MM.1S (cell line): ENCODE results near the gene ANKS1B.

Experiments used
- DNase-seq: peaks from one replicate; pipeline ENCODE4 v3.0.0-alpha.2; 2015
- H2AFZ ChIP-seq: fragments of 300-600 bp; sonication (generic); 2 replicates; pipeline ENCODE4 v1.6.0; 2016; ENCODE audit warnings: antibody characterized with exemption, low read length
- H3F3A ChIP-seq: fragments of 300-600 bp; sonication (generic); 2 replicates; pipeline ENCODE4 v1.6.1; 2016; ENCODE audit warnings: mild to moderate bottlenecking, antibody characterized with exemption, low read length, moderate library complexity, mixed read lengths; ENCODE audit not compliant: insufficient read depth
- H3K27ac ChIP-seq: fragments of 300-600 bp; sonication (generic); 2 replicates; pipeline ENCODE4 v1.5.1; 2016; ENCODE audit warnings: mild to moderate bottlenecking, low read length
- H3K27me3 ChIP-seq: fragments of 300-600 bp; sonication (generic); replicated peaks from 2 replicates; pipeline ENCODE4 v1.6.0; 2016; ENCODE audit warnings: low read length; ENCODE audit not compliant: insufficient read depth
- H3K36me3 ChIP-seq: fragments of 300-600 bp; sonication (generic); replicated peaks from 2 replicates; pipeline ENCODE4 v1.6.1; 2016; ENCODE audit warnings: mild to moderate bottlenecking, low read length, mixed read lengths; ENCODE audit not compliant: insufficient read depth
- H3K4me1 ChIP-seq: fragments of 300-600 bp; sonication (generic); 2 replicates; pipeline ENCODE4 v1.6.1; 2016; ENCODE audit warnings: low read length, mixed read lengths
- H3K4me2 ChIP-seq: fragments of 300-600 bp; sonication (generic); 2 replicates; pipeline ENCODE4 v1.6.0; 2016; ENCODE audit warnings: low read depth, low read length
- H3K4me3 ChIP-seq: fragments of 300-600 bp; sonication (generic); 2 replicates; pipeline ENCODE4 v1.5.1; 2016; ENCODE audit warnings: low read length, mixed read lengths
- H3K79me2 ChIP-seq: fragments of 300-600 bp; sonication (generic); 2 replicates; pipeline ENCODE4 v1.6.1; 2016; ENCODE audit warnings: mixed run types, low read length, mixed read lengths
- H3K9ac ChIP-seq: fragments of 300-600 bp; sonication (generic); 2 replicates; pipeline ENCODE4 v1.6.1; 2016; ENCODE audit warnings: low read length, mixed read lengths
- H3K9me2 ChIP-seq: fragments of 300-600 bp; sonication (generic); replicated peaks from 2 replicates; pipeline ENCODE4 v1.6.1; 2016; ENCODE audit warnings: mild to moderate bottlenecking, low read length, mixed read lengths; ENCODE audit not compliant: insufficient read depth
- H3K9me3 ChIP-seq: fragments of 300-600 bp; sonication (generic); replicated peaks from 2 replicates; pipeline ENCODE4 v1.6.1; 2016; ENCODE audit warnings: mild to moderate bottlenecking, low read length, mixed read lengths; ENCODE audit not compliant: insufficient read depth
- H4K20me1 ChIP-seq: fragments of 300-600 bp; sonication (generic); 2 replicates; pipeline ENCODE4 v1.6.1; 2016; ENCODE audit warnings: mild to moderate bottlenecking, low read length, moderate library complexity, mixed read lengths; ENCODE audit not compliant: insufficient read depth
- CTCF ChIP-seq: fragments of 300-600 bp; sonication (generic); IDR thresholded peaks from 2 replicates; pipeline ENCODE4 v1.5.1; 2016; ENCODE audit warnings: antibody characterized with exemption, low read length, mixed read lengths
- EZH2 ChIP-seq: fragments of 300-600 bp; sonication (generic); optimal IDR thresholded peaks from 2 replicates; pipeline ENCODE3; 2017; ENCODE audit warnings: low read depth, mild to moderate bottlenecking, antibody characterized with exemption, low read length, mixed read lengths
- EZH2phosphoT487 ChIP-seq: fragments of 300-600 bp; sonication (generic); IDR thresholded peaks from 2 replicates; pipeline ENCODE4 v1.6.1; 2018; ENCODE audit warnings: antibody characterized with exemption, low read length

The ANKS1B gene

GRCh38 chr12:98807187-98807586, 1177.5 kb downstream of the ANKS1B start:
- Histone ChIP-seq H3K36me3 (no peaks in the 10 kb centered on the region), H3F3A (no peaks in the 10 kb centered on the region), H3K4me2 (no peak overlapping the region), H3K27ac (no peak overlapping the region), H3K9me2 (no peaks in the 10 kb centered on the region), H2AFZ (no peak overlapping the region), H3K4me1 (no peaks in the 10 kb centered on the region), H3K9me3 (no peaks in the 10 kb centered on the region), H4K20me1 (no peaks in the 10 kb centered on the region), H3K27me3 (no peaks in the 10 kb centered on the region), H3K79me2 (no peaks in the 10 kb centered on the region), H3K4me3 (no peak overlapping the region), H3K9ac (no peak overlapping the region)
- TF ChIP-seq CTCF (no peak), EZH2 (no peak), EZH2phosphoT487 (no peak)
- no peak for DNase-seq

- TF ChIP-seq EZH2phosphoT487 = no peak
- TF ChIP-seq EZH2 = no peak
- no peak for TF ChIP-seq CTCF
- Histone ChIP-seq H3K4me2 (no peak overlapping the region), H3F3A (no peaks in the 10 kb centered on the region), H3K9me2 (no peaks in the 10 kb centered on the region), H3K4me3 (no peak overlapping the region), H3K36me3 (no peaks in the 10 kb centered on the region), H3K9me3 (no peaks in the 10 kb centered on the region), H3K9ac (no peak overlapping the region), H3K27ac (no peak overlapping the region), H4K20me1 (no peaks in the 10 kb centered on the region), H3K4me1 (no peaks in the 10 kb centered on the region), H3K79me2 (no peaks in the 10 kb centered on the region), H3K27me3 (no peaks in the 10 kb centered on the region), H2AFZ (no peak overlapping the region; the same call in 1 of the 2 replicates)
- no peak for DNase-seq
Observed at GRCh38 chr12:98803468-98804209, 1181.1 kb downstream of the ANKS1B start.

- Histone ChIP-seq H3K79me2 (no peaks in the 10 kb centered on the region), H3K9me3 (no peaks in the 10 kb centered on the region), H3K4me3 (no peak overlapping the region), H3K4me1 (no peaks in the 10 kb centered on the region), H3K27ac (no peak overlapping the region), H3K9ac (no peak overlapping the region), H3F3A (no peaks in the 10 kb centered on the region), H3K4me2 (no peak overlapping the region), H2AFZ (no peak overlapping the region), H3K27me3 (no peaks in the 10 kb centered on the region), H3K36me3 (no peaks in the 10 kb centered on the region), H3K9me2 (no peaks in the 10 kb centered on the region), H4K20me1 (no peaks in the 10 kb centered on the region)
- no peak for DNase-seq
- TF ChIP-seq EZH2phosphoT487 = no peak
- no peak for TF ChIP-seq EZH2
- TF ChIP-seq CTCF = no peak
Observed at GRCh38 chr12:98799822-98800221, 1184.9 kb downstream of the ANKS1B start.
